NCI-H526 (cell line): Measurements from ENCODE around the gene OLIG2.

Experiments
- DNase-seq, 2 experiments: peaks; one replicate each; lab custom pipeline; 2025; lab: John Stamatoyannopoulos, UW

OLIG2 gene

GRCh38 chr21:33063907-33064622 is 38.3 kb downstream of the OLIG2 start:
- peak in 1 of 2 experiments; percentile 48 for DNase-seq

DNA sequence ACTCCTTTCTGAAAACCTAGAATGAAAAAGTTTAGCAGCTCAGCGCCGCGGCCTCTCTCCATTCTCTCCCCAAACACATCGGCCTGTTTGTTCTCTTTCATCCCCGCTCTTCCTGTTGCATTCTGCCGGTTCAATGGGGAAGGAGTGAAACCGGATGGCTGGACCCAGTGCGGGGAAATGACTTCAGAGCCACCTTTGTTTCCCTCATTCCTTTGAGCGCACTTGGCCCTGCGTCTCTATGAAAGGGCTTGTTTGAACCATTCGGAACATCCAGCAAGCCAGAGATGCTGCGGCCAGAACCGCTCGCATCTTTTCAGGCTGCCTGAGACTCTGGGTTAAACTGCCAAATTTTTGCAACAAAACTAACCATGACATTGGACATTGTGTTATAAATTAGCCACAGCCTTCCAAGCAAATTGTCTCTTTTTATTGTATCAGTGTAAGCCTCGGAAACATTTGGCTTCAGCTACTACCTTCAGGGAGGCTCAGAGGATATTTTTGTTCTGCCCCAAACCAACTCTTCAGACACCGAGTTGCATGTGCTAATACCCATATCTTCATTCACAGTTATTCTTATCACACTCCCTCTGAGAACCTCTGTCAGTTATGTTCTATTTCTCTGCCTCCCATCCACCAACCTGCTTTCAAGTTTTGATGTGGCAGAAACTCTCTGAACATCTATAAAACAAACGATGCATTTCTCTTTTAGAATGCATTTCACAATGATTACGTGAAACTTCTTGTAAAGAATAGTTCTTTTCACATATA is 39.1 kb downstream of the OLIG2 start:
- DNase-seq = no peak

- DNase-seq = no peak
These were observed 41.3 kb downstream of the OLIG2 start for GRCh38 chr21:33067043-33067442.

DNA sequence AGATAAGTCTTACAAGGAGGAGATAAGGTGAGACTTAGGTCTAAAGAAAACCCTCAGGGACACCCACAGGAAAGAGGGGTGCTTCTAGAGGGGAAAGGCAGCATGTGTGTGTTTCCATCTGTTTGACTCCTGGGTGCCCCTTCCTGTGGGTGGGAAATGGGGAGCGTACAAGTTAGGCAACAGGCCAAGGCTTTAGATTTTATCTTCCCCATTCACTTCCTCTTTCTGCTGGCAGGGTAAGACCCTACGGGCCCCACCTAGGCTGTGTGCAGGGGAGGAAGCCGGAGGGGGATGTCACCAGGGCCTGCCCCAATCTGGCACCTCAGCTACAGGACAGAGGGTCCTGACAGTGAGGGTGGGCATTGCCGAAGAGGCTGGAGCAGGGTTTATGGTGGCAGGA is 41.7 kb downstream of the OLIG2 start:
- DNase-seq = no peak

DNA sequence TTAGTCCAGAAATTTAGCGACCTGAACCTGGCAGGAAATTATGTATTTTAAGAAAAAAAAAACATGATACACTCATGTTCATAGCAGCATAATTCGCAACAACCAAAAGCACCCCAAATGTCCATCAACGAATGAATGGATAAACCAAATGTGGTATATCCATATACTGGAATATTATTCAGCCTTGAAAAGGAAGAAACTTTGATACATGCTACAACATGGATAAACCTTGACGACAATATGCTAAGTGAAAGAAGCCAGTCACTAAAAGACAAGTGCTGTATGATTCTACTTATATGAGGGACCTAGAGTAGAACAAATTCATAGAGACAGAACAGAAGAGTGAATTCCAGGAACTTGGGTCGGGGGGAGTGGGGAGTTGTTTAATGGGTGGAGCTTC is 43.5 kb downstream of the OLIG2 start:
- DNase-seq = no peak

- peak in 1 of 2 experiments; percentile 67 for DNase-seq
These were observed 43.9 kb downstream of the OLIG2 start for GRCh38 chr21:33069645-33069993.

- DNase-seq = peak; percentile 67 to 91
These were observed 44.4 kb downstream of the OLIG2 start, which contains the start of gene OLIG1 for GRCh38 chr21:33069994-33070743. Gene OLIG1 (plus strand): TSS chr21:33070141. CDS start chr21:33070247, 106 bp downstream.

DNA sequence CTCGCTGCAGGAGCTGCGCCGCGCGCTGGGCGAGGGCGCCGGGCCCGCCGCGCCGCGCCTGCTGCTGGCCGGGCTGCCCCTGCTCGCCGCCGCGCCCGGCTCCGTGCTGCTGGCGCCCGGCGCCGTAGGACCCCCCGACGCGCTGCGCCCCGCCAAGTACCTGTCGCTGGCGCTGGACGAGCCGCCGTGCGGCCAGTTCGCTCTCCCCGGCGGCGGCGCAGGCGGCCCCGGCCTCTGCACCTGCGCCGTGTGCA is 44.9 kb downstream of the OLIG2 start:
- peak in 1 of 2 experiments; percentile 77 for DNase-seq

- peak in 1 of 2 experiments; percentile 50 for DNase-seq
These were observed 45.4 kb downstream of the OLIG2 start for GRCh38 chr21:33070998-33071769.

- DNase-seq = peak in 1 of 2 experiments; percentile 22
These were observed 46.1 kb downstream of the OLIG2 start for GRCh38 chr21:33071770-33072306.

- DNase-seq = no peak
These were observed 47.9 kb downstream of the OLIG2 start for GRCh38 chr21:33073636-33074035.

DNA sequence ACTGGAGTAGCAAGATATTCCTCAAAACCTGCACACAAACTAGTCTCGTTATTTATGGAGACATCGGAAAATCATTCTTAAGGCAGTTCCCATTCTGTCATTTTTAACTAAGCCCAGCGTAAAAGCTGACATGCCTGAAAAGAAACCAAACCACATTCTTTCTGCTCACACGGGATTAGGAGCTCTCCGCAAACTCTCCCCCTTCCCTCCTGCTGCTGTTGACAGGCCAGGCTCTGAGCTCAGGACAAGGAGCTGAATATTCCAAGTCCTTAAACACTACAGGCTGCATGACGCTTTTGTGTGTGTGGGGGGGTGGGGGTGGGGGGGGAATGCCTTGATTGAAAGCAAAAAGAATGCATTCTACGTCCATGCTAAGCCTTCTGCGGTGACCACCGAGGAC is 49.4 kb downstream of the OLIG2 start:
- DNase-seq = no peak

DNA sequence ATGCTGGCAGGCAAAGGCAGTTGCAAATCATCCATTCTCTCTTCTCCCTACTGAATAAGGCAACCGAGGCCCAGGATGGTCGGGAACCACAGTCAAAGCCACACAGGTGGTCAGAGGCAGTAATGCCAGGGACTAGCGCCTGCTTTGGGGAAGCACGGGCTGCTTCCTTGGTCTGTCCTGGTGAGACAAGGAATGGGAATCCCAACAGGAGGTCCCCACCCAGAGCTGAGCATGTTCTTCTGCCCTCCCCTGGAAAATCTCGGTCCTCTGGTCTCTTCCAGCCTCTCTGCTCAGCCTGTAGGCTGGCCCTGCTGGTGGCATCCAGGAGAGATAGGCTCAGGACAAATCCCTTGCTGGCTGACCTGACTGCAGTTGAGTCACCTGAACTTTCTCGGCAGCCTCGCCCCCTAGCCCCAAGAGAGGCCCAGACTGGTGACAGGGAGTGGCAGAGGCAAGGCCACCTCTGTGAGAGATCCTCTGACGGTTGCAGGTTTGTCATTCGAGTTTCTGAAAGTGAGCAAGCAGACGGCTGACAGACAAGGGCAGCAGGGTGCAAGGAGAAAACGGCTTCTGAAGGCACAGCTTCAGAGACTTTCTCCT is 50.0 kb downstream of the OLIG2 start:
- DNase-seq = no peak

- no peak for DNase-seq
These were observed 51.0 kb downstream of the OLIG2 start for GRCh38 chr21:33076600-33077329.
